ENCODE measurements around the gene TMEM256. TPM values are rescaled to one million over a fixed set of nuclear protein-coding genes. Genes with fewer than 3 reads are reported as not detected.

The TMEM256 gene
- 127 and 210 TPM in 2 replicates for polyA plus RNA-seq (2011; rRNA removed)
- 411 and 496 TPM in 2 replicates for polyA plus RNA-seq (2012; cell fraction: cytosol; rRNA removed)
- polyA plus RNA-seq (2012; cell fraction: nucleus; rRNA removed), result 136 and 232 TPM in 2 replicates
- 142 to 166 TPM (median 164 TPM) in 3 replicates for polyA plus RNA-seq (2017; fragmentation: RNase III; extraction: RNeasy Plus Mini Kit Qiagen cat#74134 plus additional on column Dnase treatment)
- polyA minus RNA-seq (2011; rRNA and poly(A)+ RNA removed), result 26.1 and 49.0 TPM in 2 replicates

DNA sequence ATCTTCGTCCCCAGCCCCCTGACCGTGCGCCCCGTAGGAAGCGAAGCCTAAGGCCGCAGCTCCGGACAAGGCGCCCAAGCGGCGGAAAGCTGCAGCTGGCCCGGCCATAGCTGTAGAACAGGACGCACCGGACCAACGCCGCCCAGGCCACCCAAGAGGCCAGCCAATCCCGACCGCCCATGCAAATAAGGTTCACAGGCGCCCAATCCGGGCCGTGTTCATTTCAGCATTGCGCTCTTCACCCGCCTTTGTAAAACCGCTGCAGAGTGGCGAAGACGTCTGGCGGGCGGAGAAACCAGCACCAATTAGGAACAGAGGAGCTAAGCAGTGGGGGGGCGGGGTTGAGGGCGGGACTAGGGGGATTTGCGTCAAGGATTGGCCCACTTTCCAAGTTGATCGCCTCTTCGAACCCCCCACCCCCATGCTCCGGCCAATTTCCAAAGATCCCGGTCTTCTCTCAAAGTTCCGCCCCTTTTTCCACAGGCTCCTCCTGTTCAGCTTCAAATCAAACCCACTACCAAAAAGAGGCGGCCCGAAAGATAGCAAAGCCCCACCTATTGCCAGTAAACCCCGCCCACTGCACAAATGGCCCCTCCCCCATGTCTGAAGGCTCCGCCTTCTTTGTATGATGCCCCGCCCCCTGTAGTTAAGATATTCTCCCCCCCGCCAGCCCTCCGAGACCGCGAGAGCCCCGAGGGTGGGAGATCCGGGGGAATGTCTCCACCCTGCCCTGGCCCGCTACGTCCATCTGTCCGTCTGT lies at the start of gene TMEM256:
Gene TMEM256, minus strand, starts transcription at position 121 of the 760 bp plus-strand sequence. Its CDS starts 13 bp downstream, at position 108.
- Histone ChIP-seq H3K27ac (peak within 1 kb of the TSS; percentile 81 to 92), H3K4me1 (peaks cover 28% of the 10 kb centered on the region), H3K4me3 (peak within 1 kb of the TSS; percentile 88), H3K4me2 (peak within 1 kb of the TSS; percentile 99), H3K9me3 (no peaks in the 10 kb centered on the region)
- POLR2A ChIA-PET, result interaction anchor here (0.5 to 2.4 kb wide), 30 partner anchors 9 to 672 kb away, joined by 3 to 26 read pairs (median 4); partner anchors contain the start of genes CHRNB1, MPDU1, PLSCR3 and POLR2A
- FAIRE-seq (peak; percentile 98), DNase-seq (ENCODE audit: low read depth in 1 of 2, low spot score in 1 of 2) (peak; percentile 98 to 100), ATAC-seq (peak; percentile 85 to 97)
- WGBS (ENCODE audit: missing lambda C conversion rate), result under 1% methylated on average over 42 of the region's 49 CpGs
- TF ChIP-seq ZNF302 (CRISPR knock-in tag; IDR thresholded peaks at IDR 0.05) (no peak), TP53 (CRISPR knock-in tag; IDR thresholded peaks at IDR 0.05) (no peak), JUNB (IDR thresholded peaks at IDR 0.05) (no peak), CHD2 (IDR thresholded peaks at IDR 0.05; ENCODE audit: low read length, partially characterized antibody) (peak; percentile 76), HDAC2 (IDR thresholded peaks at IDR 0.05) (no peak), JUN (IDR thresholded peaks at IDR 0.05) (peak in 1 of 2 experiments; percentile 80; a peak in 3 of 5 replicates), POLR2AphosphoS2 (conservative IDR thresholded peaks at IDR 0.05; ENCODE audit: low read length) (no peak), PHF8 (IDR thresholded peaks at IDR 0.05; ENCODE audit: borderline replicate concordance, low read depth) (0 out of 2 replicates have a peak, but pooled peaks have one; percentile 37), MYC (IDR thresholded peaks at IDR 0.05; ENCODE audit: borderline replicate concordance, low read length) (peak; percentile 21; the same call in 1 of the 2 replicates), SMC3 (IDR thresholded peaks at IDR 0.05) (no peak), KDM5A (IDR thresholded peaks at IDR 0.05) (peak; percentile 96), MAZ (IDR thresholded peaks at IDR 0.05; ENCODE audit: borderline replicate concordance, low read depth, low read length) (no peak), POLR2A (IDR thresholded peaks at IDR 0.05; ENCODE audit: low read length) (peak; percentile 88), SREBF2 (IDR thresholded peaks at IDR 0.05) (peak; percentile 33; the same call in 1 of the 2 replicates), RARB (CRISPR knock-in tag; IDR thresholded peaks at IDR 0.05) (no peak), CBX2 (IDR thresholded peaks at IDR 0.05; ENCODE audit: borderline replicate concordance, low read depth) (no peak), RFX5 (IDR thresholded peaks at IDR 0.05) (peak; percentile 55; the same call in 1 of the 2 replicates), RAD21 (conservative IDR thresholded peaks at IDR 0.05 in 1 of 2, IDR thresholded peaks at IDR 0.05 in 1 of 2) (no peak)
- TF ChIP-seq, protein P1, sequence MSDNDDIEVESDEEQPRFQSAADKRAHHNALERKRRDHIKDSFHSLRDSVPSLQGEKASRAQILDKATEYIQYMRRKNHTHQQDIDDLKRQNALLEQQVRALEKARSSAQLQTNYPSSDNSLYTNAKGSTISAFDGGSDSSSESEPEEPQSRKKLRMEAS (IDR thresholded peaks at IDR 0.05), result peak; percentile 57; the same call in 1 of the 2 replicates
- TF ChIP-seq, protein P2, sequence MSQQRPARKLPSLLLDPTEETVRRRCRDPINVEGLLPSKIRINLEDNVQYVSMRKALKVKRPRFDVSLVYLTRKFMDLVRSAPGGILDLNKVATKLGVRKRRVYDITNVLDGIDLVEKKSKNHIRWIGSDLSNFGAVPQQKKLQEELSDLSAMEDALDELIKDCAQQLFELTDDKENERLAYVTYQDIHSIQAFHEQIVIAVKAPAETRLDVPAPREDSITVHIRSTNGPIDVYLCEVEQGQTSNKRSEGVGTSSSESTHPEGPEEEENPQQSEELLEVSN (IDR thresholded peaks at IDR 0.05; ENCODE audit: borderline replicate concordance, low read depth), result 0 out of 2 replicates have a peak, but pooled peaks have one; percentile 3
- TF ChIP-seq, protein P3, sequence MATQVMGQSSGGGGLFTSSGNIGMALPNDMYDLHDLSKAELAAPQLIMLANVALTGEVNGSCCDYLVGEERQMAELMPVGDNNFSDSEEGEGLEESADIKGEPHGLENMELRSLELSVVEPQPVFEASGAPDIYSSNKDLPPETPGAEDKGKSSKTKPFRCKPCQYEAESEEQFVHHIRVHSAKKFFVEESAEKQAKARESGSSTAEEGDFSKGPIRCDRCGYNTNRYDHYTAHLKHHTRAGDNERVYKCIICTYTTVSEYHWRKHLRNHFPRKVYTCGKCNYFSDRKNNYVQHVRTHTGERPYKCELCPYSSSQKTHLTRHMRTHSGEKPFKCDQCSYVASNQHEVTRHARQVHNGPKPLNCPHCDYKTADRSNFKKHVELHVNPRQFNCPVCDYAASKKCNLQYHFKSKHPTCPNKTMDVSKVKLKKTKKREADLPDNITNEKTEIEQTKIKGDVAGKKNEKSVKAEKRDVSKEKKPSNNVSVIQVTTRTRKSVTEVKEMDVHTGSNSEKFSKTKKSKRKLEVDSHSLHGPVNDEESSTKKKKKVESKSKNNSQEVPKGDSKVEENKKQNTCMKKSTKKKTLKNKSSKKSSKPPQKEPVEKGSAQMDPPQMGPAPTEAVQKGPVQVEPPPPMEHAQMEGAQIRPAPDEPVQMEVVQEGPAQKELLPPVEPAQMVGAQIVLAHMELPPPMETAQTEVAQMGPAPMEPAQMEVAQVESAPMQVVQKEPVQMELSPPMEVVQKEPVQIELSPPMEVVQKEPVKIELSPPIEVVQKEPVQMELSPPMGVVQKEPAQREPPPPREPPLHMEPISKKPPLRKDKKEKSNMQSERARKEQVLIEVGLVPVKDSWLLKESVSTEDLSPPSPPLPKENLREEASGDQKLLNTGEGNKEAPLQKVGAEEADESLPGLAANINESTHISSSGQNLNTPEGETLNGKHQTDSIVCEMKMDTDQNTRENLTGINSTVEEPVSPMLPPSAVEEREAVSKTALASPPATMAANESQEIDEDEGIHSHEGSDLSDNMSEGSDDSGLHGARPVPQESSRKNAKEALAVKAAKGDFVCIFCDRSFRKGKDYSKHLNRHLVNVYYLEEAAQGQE (IDR thresholded peaks at IDR 0.05), result peak; percentile 78
- TF ChIP-seq, protein P4, sequence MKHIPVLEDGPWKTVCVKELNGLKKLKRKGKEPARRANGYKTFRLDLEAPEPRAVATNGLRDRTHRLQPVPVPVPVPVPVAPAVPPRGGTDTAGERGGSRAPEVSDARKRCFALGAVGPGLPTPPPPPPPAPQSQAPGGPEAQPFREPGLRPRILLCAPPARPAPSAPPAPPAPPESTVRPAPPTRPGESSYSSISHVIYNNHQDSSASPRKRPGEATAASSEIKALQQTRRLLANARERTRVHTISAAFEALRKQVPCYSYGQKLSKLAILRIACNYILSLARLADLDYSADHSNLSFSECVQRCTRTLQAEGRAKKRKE (CRISPR knock-in tag; IDR thresholded peaks at IDR 0.05; ENCODE audit: low read depth), result no peak
- TF ChIP-seq, protein P5, sequence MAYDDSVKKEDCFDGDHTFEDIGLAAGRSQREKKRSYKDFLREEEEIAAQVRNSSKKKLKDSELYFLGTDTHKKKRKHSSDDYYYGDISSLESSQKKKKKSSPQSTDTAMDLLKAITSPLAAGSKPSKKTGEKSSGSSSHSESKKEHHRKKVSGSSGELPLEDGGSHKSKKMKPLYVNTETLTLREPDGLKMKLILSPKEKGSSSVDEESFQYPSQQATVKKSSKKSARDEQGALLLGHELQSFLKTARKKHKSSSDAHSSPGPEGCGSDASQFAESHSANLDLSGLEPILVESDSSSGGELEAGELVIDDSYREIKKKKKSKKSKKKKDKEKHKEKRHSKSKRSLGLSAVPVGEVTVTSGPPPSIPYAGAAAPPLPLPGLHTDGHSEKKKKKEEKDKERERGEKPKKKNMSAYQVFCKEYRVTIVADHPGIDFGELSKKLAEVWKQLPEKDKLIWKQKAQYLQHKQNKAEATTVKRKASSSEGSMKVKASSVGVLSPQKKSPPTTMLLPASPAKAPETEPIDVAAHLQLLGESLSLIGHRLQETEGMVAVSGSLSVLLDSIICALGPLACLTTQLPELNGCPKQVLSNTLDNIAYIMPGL (CRISPR knock-in tag; IDR thresholded peaks at IDR 0.05; ENCODE audit: borderline replicate concordance), result no peak
- TF ChIP-seq, protein P6, sequence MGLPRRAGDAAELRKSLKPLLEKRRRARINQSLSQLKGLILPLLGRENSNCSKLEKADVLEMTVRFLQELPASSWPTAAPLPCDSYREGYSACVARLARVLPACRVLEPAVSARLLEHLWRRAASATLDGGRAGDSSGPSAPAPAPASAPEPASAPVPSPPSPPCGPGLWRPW (IDR thresholded peaks at IDR 0.05), result no peak
- TF ChIP-seq, protein P7, sequence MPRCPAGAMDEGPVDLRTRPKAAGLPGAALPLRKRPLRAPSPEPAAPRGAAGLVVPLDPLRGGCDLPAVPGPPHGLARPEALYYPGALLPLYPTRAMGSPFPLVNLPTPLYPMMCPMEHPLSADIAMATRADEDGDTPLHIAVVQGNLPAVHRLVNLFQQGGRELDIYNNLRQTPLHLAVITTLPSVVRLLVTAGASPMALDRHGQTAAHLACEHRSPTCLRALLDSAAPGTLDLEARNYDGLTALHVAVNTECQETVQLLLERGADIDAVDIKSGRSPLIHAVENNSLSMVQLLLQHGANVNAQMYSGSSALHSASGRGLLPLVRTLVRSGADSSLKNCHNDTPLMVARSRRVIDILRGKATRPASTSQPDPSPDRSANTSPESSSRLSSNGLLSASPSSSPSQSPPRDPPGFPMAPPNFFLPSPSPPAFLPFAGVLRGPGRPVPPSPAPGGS (IDR thresholded peaks at IDR 0.05), result peak; percentile 87
- TF ChIP-seq, protein P8, sequence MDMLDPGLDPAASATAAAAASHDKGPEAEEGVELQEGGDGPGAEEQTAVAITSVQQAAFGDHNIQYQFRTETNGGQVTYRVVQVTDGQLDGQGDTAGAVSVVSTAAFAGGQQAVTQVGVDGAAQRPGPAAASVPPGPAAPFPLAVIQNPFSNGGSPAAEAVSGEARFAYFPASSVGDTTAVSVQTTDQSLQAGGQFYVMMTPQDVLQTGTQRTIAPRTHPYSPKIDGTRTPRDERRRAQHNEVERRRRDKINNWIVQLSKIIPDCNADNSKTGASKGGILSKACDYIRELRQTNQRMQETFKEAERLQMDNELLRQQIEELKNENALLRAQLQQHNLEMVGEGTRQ (IDR thresholded peaks at IDR 0.05), result no peak
- CTCF ChIA-PET, result interaction anchor here (0.6 to 3.4 kb wide), 16 partner anchors 11 to 1073 kb away, joined by 3 to 29 read pairs (median 3); partner anchors contain the start of genes PLSCR3, SAT2, SENP3 and TMEM102
